PC-9 (cell line): Measurements from ENCODE around the gene TOX2. TPM values are rescaled to one million over a fixed set of nuclear protein-coding genes. Genes with fewer than 3 reads are reported as not detected.

Experiments
- BruUV-seq: library from RNA; stranded (reverse); fragments of 400-500 nt; replicated peaks from 2 replicates; lab custom pipeline; 2021; lab: Mats Ljungman, UMichigan
- CTCF ChIA-PET: fragments of 300-600 bp; sonication (Branson Sonifier 250); formaldehyde crosslinking; loops from one replicate; lab custom pipeline; 2022; ENCODE audit warnings: antibody characterized with exemption; lab: Charles Lee
- POLR2A ChIA-PET: fragments of 300-600 bp; sonication (Branson Sonifier 250); formaldehyde crosslinking; loops from one replicate; lab custom pipeline; 2022; ENCODE audit warnings: antibody characterized with exemption; ENCODE audit not compliant: unreplicated experiment; lab: Charles Lee
- DNase-seq, 2 experiments: peaks; one replicate each; pipeline versions ENCODE4 v3.0.0 to v3.0.0-alpha.2; 2015 to 2022; ENCODE audit warnings: mixed read lengths in 1 of 2
- H2AFZ ChIP-seq: fragments of 200-600 bp; sonication (generic); 2 replicates; pipeline ENCODE4 v1.8.1; 2017; ENCODE audit warnings: antibody characterized with exemption
- H3F3A ChIP-seq: fragments of 200-600 bp; sonication (generic); 2 replicates; pipeline ENCODE4 v1.8.1; 2017; ENCODE audit warnings: antibody characterized with exemption, mild to moderate bottlenecking, low read depth; ENCODE audit not compliant: insufficient read depth
- H3K27ac ChIP-seq: fragments of 200-600 bp; sonication (generic); 2 replicates; pipeline ENCODE4 v1.6.1; 2016; ENCODE audit warnings: mixed run types
- H3K27me3 ChIP-seq: fragments of 200-600 bp; sonication (generic); 2 replicates; pipeline ENCODE4 v1.6.1; 2016; ENCODE audit warnings: low read depth, mixed run types; ENCODE audit not compliant: insufficient read depth
- H3K36me3 ChIP-seq: fragments of 200-600 bp; sonication (generic); 2 replicates; pipeline ENCODE4 v1.6.1; 2016; ENCODE audit warnings: low read depth, mixed run types
- H3K4me1 ChIP-seq: fragments of 200-600 bp; sonication (generic); replicated peaks from 2 replicates; pipeline ENCODE4 v1.6.1; 2016; ENCODE audit warnings: mixed run types; ENCODE audit not compliant: insufficient read depth
- H3K4me2 ChIP-seq: fragments of 200-600 bp; sonication (generic); 2 replicates; pipeline ENCODE4 v1.6.1; 2017; ENCODE audit warnings: mixed run types
- H3K4me3 ChIP-seq: fragments of 200-600 bp; sonication (generic); 2 replicates; pipeline ENCODE4 v1.6.1; 2016; ENCODE audit warnings: mixed run types
- H3K79me2 ChIP-seq: fragments of 200-600 bp; sonication (generic); 2 replicates; pipeline ENCODE4 v1.6.1; 2017; ENCODE audit warnings: low read depth, mixed run types
- H3K9me2 ChIP-seq: fragments of 200-600 bp; sonication (generic); 2 replicates; pipeline ENCODE4 v1.8.1; 2017; ENCODE audit warnings: mild to moderate bottlenecking; ENCODE audit not compliant: insufficient read depth
- H3K9me3 ChIP-seq: fragments of 200-600 bp; sonication (generic); 2 replicates; pipeline ENCODE4 v1.8.1; 2016; ENCODE audit warnings: low read depth; ENCODE audit not compliant: insufficient read depth
- H4K20me1 ChIP-seq: fragments of 200-600 bp; sonication (generic); 2 replicates; pipeline ENCODE4 v1.8.1; 2017; ENCODE audit not compliant: insufficient read depth
- CTCF ChIP-seq: fragments of 200-600 bp; sonication (generic); conservative IDR thresholded peaks from 2 replicates; pipeline ENCODE4 v1.6.1; 2017; ENCODE audit warnings: mixed run types, antibody characterized with exemption, mild to moderate bottlenecking, moderate library complexity
- EZH2 ChIP-seq: fragments of 200-600 bp; sonication (generic); IDR thresholded peaks from 2 replicates; pipeline ENCODE4 v1.8.0; 2017; ENCODE audit warnings: antibody characterized with exemption, low read depth
- intact Hi-C: fragments of 100-400 bp; cut with micrococcal nuclease; formaldehyde crosslinking; loops from one replicate; pipeline ENCODE4 v1.10.0; 2022; ENCODE audit not compliant: unreplicated experiment
- total RNA-seq: library from RNA; stranded (reverse); gene quantifications from 2 replicates; pipeline ENCODE4 v1.2.3, GENCODE V29; 2021

TOX2 gene
- total RNA-seq, 1 experiment from 2014 or later = 30.1 TPM

- H3K4me2 ChIP-seq = peak overlapping the region; percentile 62
- H3K4me3 ChIP-seq = peak overlapping the region; percentile 8; the same call in 1 of the 2 replicates
- ChIA-PET POLR2A (no interaction called here), CTCF (interaction anchor here (0.7 kb wide), 1 partner anchor 418 kb away, joined by 3 read pairs; no protein-coding TSS in a partner anchor)
- H3F3A ChIP-seq = peaks cover 59% of the 10 kb centered on the region
- DNase-seq = peak in 1 of 2 experiments; percentile 74
- no peaks in the 10 kb centered on the region for H3K27me3 ChIP-seq
- H3K9me3 ChIP-seq = 0 out of 2 replicates have a peak, but pooled peaks cover 8% of the 10 kb centered on the region
- peak overlapping the region; percentile 97 for H3K27ac ChIP-seq
- intact Hi-C loops = no loop called here
- no peak overlapping the region for H2AFZ ChIP-seq
- H3K4me1 ChIP-seq = peaks cover 63% of the 10 kb centered on the region
- TF ChIP-seq CTCF (no peak), EZH2 (no peak)
- peaks cover 83% of the 10 kb centered on the region for H3K79me2 ChIP-seq
- no peaks in the 10 kb centered on the region for H3K9me2 ChIP-seq
- peaks cover 41% of the 10 kb centered on the region for H3K36me3 ChIP-seq
- BruUV-seq = no TSS peak
- no peaks in the 10 kb centered on the region for H4K20me1 ChIP-seq
Measured at GRCh38 chr20:43957392-43957791, 42.7 kb downstream of the TOX2 start.

GRCh38 chr20:43958626-43959025, 44.0 kb downstream of the TOX2 start:
- ChIA-PET CTCF (no interaction called here), POLR2A (no interaction called here)
- Histone ChIP-seq H3F3A (peaks cover 47% of the 10 kb centered on the region), H3K4me3 (no peak overlapping the region), H3K27ac (peak overlapping the region; percentile 97), H3K36me3 (peaks cover 41% of the 10 kb centered on the region), H3K79me2 (peaks cover 83% of the 10 kb centered on the region), H3K27me3 (no peaks in the 10 kb centered on the region), H3K4me1 (peaks cover 50% of the 10 kb centered on the region), H2AFZ (no peak overlapping the region), H3K4me2 (no peak overlapping the region), H3K9me3 (0 out of 2 replicates have a peak, but pooled peaks cover 8% of the 10 kb centered on the region), H3K9me2 (no peaks in the 10 kb centered on the region), H4K20me1 (no peaks in the 10 kb centered on the region)
- no TSS peak for BruUV-seq
- TF ChIP-seq EZH2 = no peak
- no peak for TF ChIP-seq CTCF
- intact Hi-C loops = no loop called here
- DNase-seq = no peak

- no peaks in the 10 kb centered on the region for H4K20me1 ChIP-seq
- DNase-seq = no peak
- H3K36me3 ChIP-seq = peaks cover 41% of the 10 kb centered on the region
- H3F3A ChIP-seq = peaks cover 41% of the 10 kb centered on the region
- H3K4me2 ChIP-seq = no peak overlapping the region
- peaks cover 44% of the 10 kb centered on the region for H3K4me1 ChIP-seq
- no peak overlapping the region for H3K27ac ChIP-seq
- TF ChIP-seq EZH2 (no peak), CTCF (no peak)
- intact Hi-C loops = no loop called here
- no peak overlapping the region for H2AFZ ChIP-seq
- no peaks in the 10 kb centered on the region for H3K27me3 ChIP-seq
- CTCF ChIA-PET = no interaction called here
- BruUV-seq = no TSS peak
- H3K79me2 ChIP-seq = peaks cover 83% of the 10 kb centered on the region
- H3K9me2 ChIP-seq = no peaks in the 10 kb centered on the region
- H3K9me3 ChIP-seq = 0 out of 2 replicates have a peak, but pooled peaks cover 8% of the 10 kb centered on the region
- no peak overlapping the region for H3K4me3 ChIP-seq
- POLR2A ChIA-PET = no interaction called here
Measured at GRCh38 chr20:43959079-43959919, 44.6 kb downstream of the TOX2 start.
